Measurements from ENCODE around the gene DCAF5. TPM values are rescaled to one million over a fixed set of nuclear protein-coding genes. Genes with fewer than 3 reads are reported as not detected.

Gene DCAF5
- polyA plus RNA-seq, 3 donors, result 22.2 to 55.1 (median 30.6) TPM

DNA sequence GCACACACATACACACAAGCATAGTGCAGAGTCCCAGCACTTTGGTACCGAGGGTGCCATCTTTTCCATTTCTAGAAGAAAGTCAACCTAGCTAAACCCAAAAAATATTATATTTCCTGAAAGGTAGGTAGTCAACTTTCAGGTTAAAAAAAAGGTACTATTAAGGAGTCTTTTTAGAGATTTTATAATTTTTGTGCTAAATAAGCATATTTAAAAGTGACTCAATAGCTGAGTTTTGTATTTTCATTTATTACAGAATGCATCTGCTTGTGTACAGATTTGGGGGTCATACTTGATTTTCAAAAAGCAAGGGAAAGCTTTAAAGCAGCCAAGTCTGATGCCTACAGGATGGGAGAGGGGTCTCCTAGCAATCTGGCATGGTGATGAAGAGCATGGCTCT, 34.6 kb downstream of the DCAF5 start:
- no peak overlapping the region for H3K27ac ChIP-seq (ENCODE audit: low read depth in 1 of 2, low read length in 2 of 2)
- H3K9me3 Mint-ChIP-seq, result no peaks in the 10 kb centered on the region
- no CpG with 5 or more reads among the region's 1 CpG for WGBS (ENCODE audit: insufficient coverage)
- TF ChIP-seq, protein P1, sequence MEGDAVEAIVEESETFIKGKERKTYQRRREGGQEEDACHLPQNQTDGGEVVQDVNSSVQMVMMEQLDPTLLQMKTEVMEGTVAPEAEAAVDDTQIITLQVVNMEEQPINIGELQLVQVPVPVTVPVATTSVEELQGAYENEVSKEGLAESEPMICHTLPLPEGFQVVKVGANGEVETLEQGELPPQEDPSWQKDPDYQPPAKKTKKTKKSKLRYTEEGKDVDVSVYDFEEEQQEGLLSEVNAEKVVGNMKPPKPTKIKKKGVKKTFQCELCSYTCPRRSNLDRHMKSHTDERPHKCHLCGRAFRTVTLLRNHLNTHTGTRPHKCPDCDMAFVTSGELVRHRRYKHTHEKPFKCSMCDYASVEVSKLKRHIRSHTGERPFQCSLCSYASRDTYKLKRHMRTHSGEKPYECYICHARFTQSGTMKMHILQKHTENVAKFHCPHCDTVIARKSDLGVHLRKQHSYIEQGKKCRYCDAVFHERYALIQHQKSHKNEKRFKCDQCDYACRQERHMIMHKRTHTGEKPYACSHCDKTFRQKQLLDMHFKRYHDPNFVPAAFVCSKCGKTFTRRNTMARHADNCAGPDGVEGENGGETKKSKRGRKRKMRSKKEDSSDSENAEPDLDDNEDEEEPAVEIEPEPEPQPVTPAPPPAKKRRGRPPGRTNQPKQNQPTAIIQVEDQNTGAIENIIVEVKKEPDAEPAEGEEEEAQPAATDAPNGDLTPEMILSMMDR (IDR thresholded peaks at IDR 0.05), result no peak
- no peak overlapping the region for H2AFZ ChIP-seq (ENCODE audit: insufficient read depth, low read depth, low read length, poor library complexity, severe bottlenecking)
- H4K20me1 ChIP-seq (ENCODE audit: insufficient read depth, low read length), result peaks cover 62% of the 10 kb centered on the region
- H3K27me3 ChIP-seq (ENCODE audit: control insufficient read depth in 2 of 2, insufficient read depth in 2 of 2, low read length in 2 of 2), result no peaks in the 10 kb centered on the region
- peaks cover 84 to 85% of the 10 kb centered on the region in 2 donors for H3K36me3 Mint-ChIP-seq
- H3K4me2 ChIP-seq (replicated peaks; ENCODE audit: extremely low read depth, low read length, poor library complexity, severe bottlenecking), result no peak overlapping the region
- no peak overlapping the region for H3K4me3 Mint-ChIP-seq
- H3K4me3 ChIP-seq (replicated peaks in 1 of 3; ENCODE audit: low read depth in 2 of 3, low read length in 3 of 3), result no peak overlapping the region
- peaks cover 19% of the 10 kb centered on the region for H3K79me2 ChIP-seq (ENCODE audit: insufficient read depth, low read length)
- no peak overlapping the region for H3K27ac Mint-ChIP-seq
- no peaks in the 10 kb centered on the region for H3K4me1 ChIP-seq (ENCODE audit: control insufficient read depth in 1 of 2, insufficient read depth in 2 of 2, low read length in 2 of 2)
- intact Hi-C loops (cut with micrococcal nuclease), result no loop called here
- peaks cover 66 to 92% of the 10 kb centered on the region in 2 donors for H3K36me3 ChIP-seq (replicated peaks in 1 of 2; ENCODE audit: control insufficient read depth in 1 of 2, insufficient read depth in 2 of 2, low read length in 2 of 2)
- no peaks in the 10 kb centered on the region for H3K4me1 Mint-ChIP-seq
- H3K9ac ChIP-seq (ENCODE audit: insufficient read depth, low read length, poor library complexity, severe bottlenecking), result no peak overlapping the region
- no peak for DNase-seq
- no peaks in the 10 kb centered on the region for H3K9me3 ChIP-seq (replicated peaks in 1 of 2; ENCODE audit: control insufficient read depth in 1 of 2, insufficient read depth in 1 of 2, low read length in 2 of 2)
- H3K27me3 Mint-ChIP-seq (ENCODE audit: low read depth in 3 of 3), result no peaks in the 10 kb centered on the region

DNA sequence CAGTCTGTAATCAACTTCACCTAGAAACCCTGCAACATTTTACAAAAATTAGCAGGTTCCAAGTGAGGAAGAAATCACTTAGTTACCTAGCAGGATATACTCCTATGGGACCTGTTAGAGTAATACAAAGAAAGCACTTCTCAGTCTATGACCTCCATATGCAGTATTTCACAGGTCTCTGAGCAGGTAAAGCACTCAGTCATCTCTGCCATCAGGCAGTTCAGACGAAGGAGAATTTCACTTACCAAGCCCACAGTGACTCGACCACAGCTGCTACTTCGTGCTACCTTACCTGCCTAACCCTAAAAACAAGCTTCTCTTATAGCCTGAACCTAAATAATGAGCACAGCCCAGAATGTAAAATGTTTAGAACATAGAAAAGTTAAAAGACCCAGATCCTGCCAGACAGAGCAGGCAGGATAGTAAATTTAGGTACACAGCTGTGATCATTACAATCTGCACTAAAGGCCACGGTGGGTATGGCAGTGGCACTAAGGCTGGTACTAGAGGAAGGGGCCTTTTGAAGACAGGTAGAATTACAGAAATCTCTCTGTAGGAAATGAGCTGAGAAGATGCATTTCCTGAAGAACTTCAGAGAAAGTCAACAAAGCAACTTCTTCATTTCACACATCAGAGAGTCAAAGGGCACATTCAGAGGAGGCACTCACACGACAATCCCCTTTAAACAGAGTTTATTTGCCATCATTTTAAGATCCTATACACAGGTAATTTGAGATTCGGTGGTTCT, 35.7 kb downstream of the DCAF5 start:
- Histone ChIP-seq H3K27ac (ENCODE audit: low read depth in 1 of 2, low read length in 2 of 2) (no peak overlapping the region), H4K20me1 (ENCODE audit: insufficient read depth, low read length) (peaks cover 51% of the 10 kb centered on the region), H3K79me2 (ENCODE audit: insufficient read depth, low read length) (peaks cover 11% of the 10 kb centered on the region), H2AFZ (ENCODE audit: insufficient read depth, low read depth, low read length, poor library complexity, severe bottlenecking) (no peak overlapping the region), H3K4me1 (ENCODE audit: control insufficient read depth in 1 of 2, insufficient read depth in 2 of 2, low read length in 2 of 2) (no peaks in the 10 kb centered on the region), H3K36me3 (replicated peaks in 1 of 2; ENCODE audit: control insufficient read depth in 1 of 2, insufficient read depth in 2 of 2, low read length in 2 of 2) (peaks cover 70 to 100% of the 10 kb centered on the region in 2 donors), H3K9ac (ENCODE audit: insufficient read depth, low read length, poor library complexity, severe bottlenecking) (no peak overlapping the region), H3K4me3 (replicated peaks in 1 of 3; ENCODE audit: low read depth in 2 of 3, low read length in 3 of 3) (no peak overlapping the region), H3K4me2 (replicated peaks; ENCODE audit: extremely low read depth, low read length, poor library complexity, severe bottlenecking) (no peak overlapping the region), H3K27me3 (ENCODE audit: control insufficient read depth in 2 of 2, insufficient read depth in 2 of 2, low read length in 2 of 2) (no peaks in the 10 kb centered on the region), H3K9me3 (replicated peaks in 1 of 2; ENCODE audit: control insufficient read depth in 1 of 2, insufficient read depth in 1 of 2, low read length in 2 of 2) (no peaks in the 10 kb centered on the region)
- no peak overlapping the region for H3K4me3 Mint-ChIP-seq
- intact Hi-C loops (cut with micrococcal nuclease), result no loop called here
- peaks cover 86 to 92% of the 10 kb centered on the region in 2 donors for H3K36me3 Mint-ChIP-seq
- H3K9me3 Mint-ChIP-seq, result no peaks in the 10 kb centered on the region
- TF ChIP-seq, protein P1 (IDR thresholded peaks at IDR 0.05), result no peak
- peak overlapping the region in 1 of 7 donors; percentile 23 for H3K27ac Mint-ChIP-seq
- peaks cover 7% of the 10 kb centered on the region for H3K4me1 Mint-ChIP-seq
- no peak for DNase-seq
- H3K27me3 Mint-ChIP-seq (ENCODE audit: low read depth in 3 of 3), result no peaks in the 10 kb centered on the region
- WGBS (ENCODE audit: insufficient coverage), result 94% methylated on average over 4 of the region's 6 CpGs

Data from CD14-positive monocyte (primary cell).